GM12878 (cell line): ENCODE results near the gene ANKRD33. TPM values are rescaled to one million over a fixed set of nuclear protein-coding genes. Genes with fewer than 3 reads are reported as not detected.

Experiments used
- ATAC-seq: fragments of 200-7000 bp; cut with Tn5 transposase; 3 replicates; pipeline ENCODE4 v1.9.1; 2020; ENCODE audit warnings: mild to moderate bottlenecking, moderate library complexity
- BruUV-seq: library from RNA; stranded (reverse); fragments of 400-500 nt; replicated peaks from 2 replicates; lab custom pipeline; 2021; lab: Mats Ljungman, UMichigan
- CTCF ChIA-PET: fragments of 300-600 bp; sonication (Branson Sonifier 250); formaldehyde crosslinking; extraction: SDS; loops from one replicate; lab custom pipeline; 2021; ENCODE audit warnings: inconsistent platforms; lab: Yijun Ruan, JAX
- POLR2A ChIA-PET: fragments of 350-600 bp; formaldehyde crosslinking; extraction: SDS; loops from one replicate; lab custom pipeline; 2021; ENCODE audit warnings: inconsistent platforms; lab: Charles Lee
- RAD21 ChIA-PET: fragments of 300-600 bp; sonication (Branson Sonifier 250); formaldehyde crosslinking; loops from one replicate; lab custom pipeline; 2023; ENCODE audit warnings: antibody characterized with exemption; ENCODE audit not compliant: unreplicated experiment; lab: Charles Lee
- SMC1A ChIA-PET: fragments of 300-600 bp; sonication (Branson Sonifier 250); formaldehyde crosslinking; loops from one replicate; lab custom pipeline; 2023; ENCODE audit not compliant: unreplicated experiment, uncharacterized antibody; lab: Charles Lee
- DNase-seq: peaks from one replicate; pipeline ENCODE4 v3.0.0-alpha.2; 2011; ENCODE audit warnings: low read depth, low spot score
- FAIRE-seq: peaks from 3 replicates; lab custom pipeline; 2011; peaks lifted over from hg19 to GRCh38; lab: Jason Lieb, UNC
- H2AFZ ChIP-seq: 2 replicates; pipeline ENCODE4 v1.6.0; 2011; ENCODE audit warnings: low read depth, low read length, control low read depth; ENCODE audit not compliant: control insufficient read depth
- H3K27ac ChIP-seq: 2 replicates; pipeline ENCODE4 v1.5.1; 2011; ENCODE audit warnings: control low read depth; ENCODE audit not compliant: control insufficient read depth, insufficient read depth
- H3K27me3 ChIP-seq, 2 experiments: replicated peaks in 1 of 2; 2 replicates each; pipeline versions ENCODE4 v1.6.0 to v1.6.1; 2011; ENCODE audit warnings: low read length in 1 of 2; ENCODE audit not compliant: control insufficient read depth in 2 of 2, insufficient read depth in 2 of 2
- H3K36me3 ChIP-seq, 2 experiments: 2 replicates each; pipeline ENCODE4 v1.5.1; 2011; ENCODE audit warnings: low read length in 1 of 2; ENCODE audit not compliant: control insufficient read depth in 2 of 2, insufficient read depth in 2 of 2
- H3K4me1 ChIP-seq: 2 replicates; pipeline ENCODE4 v1.6.1; 2011; ENCODE audit warnings: mild to moderate bottlenecking, low read length, moderate library complexity, mixed read lengths; ENCODE audit not compliant: control insufficient read depth, insufficient read depth
- H3K4me2 ChIP-seq: 2 replicates; pipeline ENCODE4 v1.6.0; 2011; ENCODE audit warnings: control low read depth; ENCODE audit not compliant: control insufficient read depth, insufficient read depth
- H3K4me3 ChIP-seq: fragments of 200-600 bp; sonication (generic); 2 replicates; pipeline ENCODE4 v1.5.1; 2016
- H3K79me2 ChIP-seq: 2 replicates; pipeline ENCODE4 v1.6.0; 2011; ENCODE audit warnings: low read length; ENCODE audit not compliant: control insufficient read depth, insufficient read depth
- H3K9ac ChIP-seq: 2 replicates; pipeline ENCODE4 v1.8.0; 2011; ENCODE audit warnings: low read length, control low read depth, mixed read lengths; ENCODE audit not compliant: control insufficient read depth, insufficient read depth
- H3K9me3 ChIP-seq: replicated peaks from 3 replicates; pipeline ENCODE4 v1.5.1; 2011; ENCODE audit warnings: mild to moderate bottlenecking, low read length; ENCODE audit not compliant: control insufficient read depth, insufficient read depth
- H4K20me1 ChIP-seq: 2 replicates; pipeline ENCODE4 v1.6.0; 2011; ENCODE audit not compliant: control insufficient read depth, insufficient read depth
- ASH2L ChIP-seq: fragments of 300-600, 200-600 bp; sonication (generic); IDR thresholded peaks from 2 replicates; pipeline ENCODE4 v1.6.1; 2017; ENCODE audit warnings: low read depth, mild to moderate bottlenecking, borderline replicate concordance
- BHLHE40 ChIP-seq, 2 experiments: fragments of 450-650 bp in 1 of 2; IDR thresholded peaks; 2 replicates each; pipeline ENCODE4 v1.6.1; 2011 to 2017; ENCODE audit warnings: low read depth in 2 of 2, borderline replicate concordance in 1 of 2, improper control_type of control experiment in 1 of 2, low read length in 1 of 2, mild to moderate bottlenecking in 1 of 2
- CBX5 ChIP-seq: sonication (generic); IDR thresholded peaks from 2 replicates; pipeline ENCODE4 v1.6.1; 2016; ENCODE audit warnings: low read depth, moderate library complexity, mild to moderate bottlenecking, inconsistent platforms
- DPF2 ChIP-seq: fragments of 450-650 bp; IDR thresholded peaks from 2 replicates; pipeline ENCODE4 v1.6.1; 2017; ENCODE audit warnings: mild to moderate bottlenecking
- ETV6 ChIP-seq, 2 experiments: fragments of 450-650 bp in 1 of 2; IDR thresholded peaks in 1 of 2; conservative IDR thresholded peaks in 1 of 2; 2 replicates each; pipeline ENCODE4 v1.6.1; 2014; ENCODE audit warnings: antibody characterized with exemption in 1 of 2, borderline replicate concordance in 1 of 2, low read depth in 1 of 2, mild to moderate bottlenecking in 1 of 2, moderate library complexity in 1 of 2
- HDAC2 ChIP-seq: fragments of 200-600 bp; sonication (generic); IDR thresholded peaks from 2 replicates; pipeline ENCODE4 v1.6.1; 2017
- MTA3 ChIP-seq: IDR thresholded peaks from 2 replicates; pipeline ENCODE4 v1.6.1; 2012; ENCODE audit warnings: low read length, inconsistent platforms, borderline replicate concordance
- SMC3 ChIP-seq: IDR thresholded peaks from 2 replicates; pipeline ENCODE4 v1.6.1; 2011; ENCODE audit warnings: low read length, improper control_type of control experiment, borderline replicate concordance
- SP1 ChIP-seq: IDR thresholded peaks from one replicate; pipeline ENCODE4 v1.6.1; 2011; ENCODE audit warnings: low read depth, low read length
- SREBF2 ChIP-seq: IDR thresholded peaks from 2 replicates; pipeline ENCODE4 v1.6.1; 2012; ENCODE audit warnings: mild to moderate bottlenecking, low read length
- ZNF274 ChIP-seq: IDR thresholded peaks from one replicate; pipeline ENCODE4 v1.8.0; 2011; ENCODE audit not compliant: insufficient read length, insufficient read depth
- WGBS: methylation state at CpG from one replicate; pipeline ENCODE4 v1.1.6; 2016; ENCODE audit warnings: low lambda C conversion rate; ENCODE audit not compliant: insufficient replicate concordance, insufficient coverage; ENCODE audit errors: missing lambda C conversion rate; 5-methylcytosine and 5-hydroxymethylcytosine counted together
- in situ Hi-C: fragments of 300-500 bp; cut with MboI; formaldehyde crosslinking; loops from 9 replicates; pipeline ENCODE4 v1.14.3; 2018; ENCODE audit warnings: mixed read lengths
- intact Hi-C: fragments of 100-400 bp; cut with micrococcal nuclease; formaldehyde crosslinking; loops from one replicate; pipeline ENCODE4 v1.14.2; 2022; ENCODE audit not compliant: unreplicated experiment
- polyA plus RNA-seq, 11 experiments: library from polyadenylated mRNA; depleted of rRNA in 4 of 11; unstranded in 6 of 11; stranded (reverse) in 5 of 11; fragments of >200 nt; fragmentation: Nextera tagmentation in 4 of 11; fragmentation: Illumina TruSeq in 1 of 11; extraction: Ambion mirVana in 4 of 11; extraction: Trizol in 1 of 11; gene quantifications; 1 replicate in 1 of 11; 2 replicates in 10 of 11; pipeline versions ENCODE4 v1.2.1 to v1.2.3, GENCODE V29; 2011 to 2016; ENCODE audit warnings: inconsistent platforms in 2 of 11, missing spikeins in 2 of 11, low read depth in 1 of 11
- total RNA-seq, 4 experiments: library from RNA; depleted of rRNA in 3 of 4; stranded (reverse); fragments of >200 nt in 3 of 4; fragmentation: Illumina TruSeq in 1 of 4; extraction: Trizol in 1 of 4; gene quantifications; 2 replicates each; pipeline versions ENCODE4 v1.2.1 to v1.2.3, GENCODE V29; 2013 to 2021
- TF ChIP-seq, protein P1 (sequence below): fragments of 450-650 bp; IDR thresholded peaks from 2 replicates; pipeline ENCODE4 v1.6.1; 2017; ENCODE audit warnings: low read depth, mild to moderate bottlenecking, moderate library complexity
- TF ChIP-seq, protein P2 (sequence below): fragments of 150-350 bp; IDR thresholded peaks from 2 replicates; pipeline ENCODE4 v1.6.1; 2016; ENCODE audit warnings: low read depth, low read length
- TF ChIP-seq, protein P3 (sequence below), 3 experiments: IDR thresholded peaks in 2 of 3; conservative IDR thresholded peaks in 1 of 3; 2 replicates each; pipeline ENCODE4 v1.5.1; 2011; ENCODE audit warnings: low read depth in 3 of 3, low read length in 3 of 3, mild to moderate bottlenecking in 3 of 3, control low read depth in 2 of 3, moderate library complexity in 2 of 3, inconsistent platforms in 1 of 3, mixed read lengths in 1 of 3; ENCODE audit not compliant: control insufficient read depth in 2 of 3, insufficient read depth in 1 of 3; ENCODE audit errors: extremely low read depth in 1 of 3

Gene ANKRD33
- total and polyA plus RNA-seq, 10 of the 15 experiments (the other 5 are each of a cell fraction or from before 2014, with no cell fraction given): not detected

DNA sequence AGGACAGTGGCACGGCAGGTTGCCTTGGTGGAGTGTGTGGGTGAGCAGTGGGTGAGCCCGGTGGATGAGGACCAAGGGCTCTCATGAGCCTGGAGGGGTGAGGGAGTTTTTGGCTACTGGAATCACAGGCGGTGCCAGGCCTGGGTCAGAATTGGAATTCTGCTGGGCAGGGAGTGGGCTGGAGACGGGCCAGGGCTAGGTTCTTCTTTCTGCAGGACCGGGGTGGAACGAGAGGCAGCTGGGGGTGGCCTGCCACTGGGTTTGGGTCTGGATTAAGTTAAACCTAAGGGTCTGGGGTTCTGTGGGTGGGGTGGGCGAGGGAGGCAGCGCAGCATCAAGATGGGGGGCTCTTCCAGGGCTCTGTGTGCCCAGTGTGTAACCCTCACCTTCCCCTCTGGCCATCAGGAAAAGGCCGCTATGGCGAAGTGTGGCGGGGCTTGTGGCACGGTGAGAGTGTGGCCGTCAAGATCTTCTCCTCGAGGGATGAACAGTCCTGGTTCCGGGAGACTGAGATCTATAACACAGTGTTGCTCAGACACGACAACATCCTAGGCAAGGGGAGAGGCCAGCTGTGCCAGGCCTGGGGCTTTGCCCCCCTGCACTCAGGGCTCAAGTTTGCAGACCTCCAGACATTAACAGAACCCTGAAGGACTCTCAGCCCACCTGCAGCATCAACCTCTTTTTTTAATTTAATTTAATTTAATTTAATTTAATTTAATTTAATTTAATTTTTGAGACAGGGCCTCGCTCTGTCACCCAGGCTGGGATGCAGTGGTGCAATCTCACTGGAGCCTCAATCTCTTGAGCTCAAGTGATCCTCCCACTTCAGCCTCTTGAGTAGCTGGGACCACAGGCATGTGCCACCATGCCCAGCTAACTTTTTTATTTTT, 26.4 kb downstream of the ANKRD33 start (continued):
- TF ChIP-seq HDAC2 (no peak), SMC3 (no peak), ETV6 (conservative IDR thresholded peaks at IDR 0.05 in 1 of 2, IDR thresholded peaks at IDR 0.05 in 1 of 2; ENCODE audit: borderline replicate concordance in 1 of 2, low read depth in 1 of 2) (no peak)

DNA sequence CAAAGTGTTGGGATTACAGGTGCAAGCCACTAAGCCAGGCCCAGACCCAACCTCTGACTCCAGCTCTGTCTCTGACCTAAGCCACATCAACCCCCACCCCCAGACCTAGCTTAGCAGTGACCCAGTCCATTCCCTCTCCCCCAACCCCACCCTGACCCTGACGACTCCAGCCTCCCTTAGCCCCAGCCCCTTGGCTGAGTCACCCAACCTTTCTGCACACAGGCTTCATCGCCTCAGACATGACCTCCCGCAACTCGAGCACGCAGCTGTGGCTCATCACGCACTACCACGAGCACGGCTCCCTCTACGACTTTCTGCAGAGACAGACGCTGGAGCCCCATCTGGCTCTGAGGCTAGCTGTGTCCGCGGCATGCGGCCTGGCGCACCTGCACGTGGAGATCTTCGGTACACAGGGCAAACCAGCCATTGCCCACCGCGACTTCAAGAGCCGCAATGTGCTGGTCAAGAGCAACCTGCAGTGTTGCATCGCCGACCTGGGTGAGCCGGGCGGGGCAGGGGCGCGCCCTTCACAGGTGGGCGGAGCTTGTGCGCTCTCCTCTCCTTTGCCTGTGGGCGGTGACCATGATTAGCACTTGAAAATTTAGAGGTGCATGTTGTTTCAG, 27.2 kb downstream of the ANKRD33 start:
- Histone ChIP-seq H4K20me1 (no peaks in the 10 kb centered on the region), H3K4me1 (peaks cover 14% of the 10 kb centered on the region), H3K9me3 (no peaks in the 10 kb centered on the region), H2AFZ (no peak overlapping the region), H3K36me3 (no peaks in the 10 kb centered on the region), H3K27me3 (peaks cover under 1 to 4% of the 10 kb centered on the region in 2 experiments; a peak in 3 of 4 replicates), H3K4me3 (no peak overlapping the region), H3K27ac (no peak overlapping the region), H3K9ac (no peak overlapping the region), H3K79me2 (no peaks in the 10 kb centered on the region), H3K4me2 (no peak overlapping the region)
- DNase-seq: no peak
- CTCF ChIA-PET: interaction anchor here (1.3 kb wide), 1 partner anchor 66 kb away, joined by 3 read pairs; no protein-coding TSS in a partner anchor
- no TSS peak for BruUV-seq
- in situ Hi-C loops: no loop called here
- no peak for FAIRE-seq
- POLR2A ChIA-PET: no interaction called here
- no peak for ATAC-seq
- SMC1A ChIA-PET: interaction anchor here (1.2 kb wide), 1 partner anchor 62 kb away, joined by 3 read pairs; no protein-coding TSS in a partner anchor
- WGBS: 81% methylated on average over 27 of the region's 28 CpGs
- intact Hi-C loops: no loop called here
- RAD21 ChIA-PET: no interaction called here
- TF ChIP-seq SREBF2 (no peak), MTA3 (no peak), ASH2L (no peak), DPF2 (no peak), ZNF274 (no peak), CBX5 (no peak), SP1 (no peak), BHLHE40 (IDR thresholded peaks at IDR 0.05; ENCODE audit: borderline replicate concordance in 1 of 2, low read depth in 2 of 2, low read length in 1 of 2) (no peak)
- TF ChIP-seq, protein P1, sequence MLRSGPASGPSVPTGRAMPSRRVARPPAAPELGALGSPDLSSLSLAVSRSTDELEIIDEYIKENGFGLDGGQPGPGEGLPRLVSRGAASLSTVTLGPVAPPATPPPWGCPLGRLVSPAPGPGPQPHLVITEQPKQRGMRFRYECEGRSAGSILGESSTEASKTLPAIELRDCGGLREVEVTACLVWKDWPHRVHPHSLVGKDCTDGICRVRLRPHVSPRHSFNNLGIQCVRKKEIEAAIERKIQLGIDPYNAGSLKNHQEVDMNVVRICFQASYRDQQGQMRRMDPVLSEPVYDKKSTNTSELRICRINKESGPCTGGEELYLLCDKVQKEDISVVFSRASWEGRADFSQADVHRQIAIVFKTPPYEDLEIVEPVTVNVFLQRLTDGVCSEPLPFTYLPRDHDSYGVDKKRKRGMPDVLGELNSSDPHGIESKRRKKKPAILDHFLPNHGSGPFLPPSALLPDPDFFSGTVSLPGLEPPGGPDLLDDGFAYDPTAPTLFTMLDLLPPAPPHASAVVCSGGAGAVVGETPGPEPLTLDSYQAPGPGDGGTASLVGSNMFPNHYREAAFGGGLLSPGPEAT: no peak
- TF ChIP-seq, protein P2, sequence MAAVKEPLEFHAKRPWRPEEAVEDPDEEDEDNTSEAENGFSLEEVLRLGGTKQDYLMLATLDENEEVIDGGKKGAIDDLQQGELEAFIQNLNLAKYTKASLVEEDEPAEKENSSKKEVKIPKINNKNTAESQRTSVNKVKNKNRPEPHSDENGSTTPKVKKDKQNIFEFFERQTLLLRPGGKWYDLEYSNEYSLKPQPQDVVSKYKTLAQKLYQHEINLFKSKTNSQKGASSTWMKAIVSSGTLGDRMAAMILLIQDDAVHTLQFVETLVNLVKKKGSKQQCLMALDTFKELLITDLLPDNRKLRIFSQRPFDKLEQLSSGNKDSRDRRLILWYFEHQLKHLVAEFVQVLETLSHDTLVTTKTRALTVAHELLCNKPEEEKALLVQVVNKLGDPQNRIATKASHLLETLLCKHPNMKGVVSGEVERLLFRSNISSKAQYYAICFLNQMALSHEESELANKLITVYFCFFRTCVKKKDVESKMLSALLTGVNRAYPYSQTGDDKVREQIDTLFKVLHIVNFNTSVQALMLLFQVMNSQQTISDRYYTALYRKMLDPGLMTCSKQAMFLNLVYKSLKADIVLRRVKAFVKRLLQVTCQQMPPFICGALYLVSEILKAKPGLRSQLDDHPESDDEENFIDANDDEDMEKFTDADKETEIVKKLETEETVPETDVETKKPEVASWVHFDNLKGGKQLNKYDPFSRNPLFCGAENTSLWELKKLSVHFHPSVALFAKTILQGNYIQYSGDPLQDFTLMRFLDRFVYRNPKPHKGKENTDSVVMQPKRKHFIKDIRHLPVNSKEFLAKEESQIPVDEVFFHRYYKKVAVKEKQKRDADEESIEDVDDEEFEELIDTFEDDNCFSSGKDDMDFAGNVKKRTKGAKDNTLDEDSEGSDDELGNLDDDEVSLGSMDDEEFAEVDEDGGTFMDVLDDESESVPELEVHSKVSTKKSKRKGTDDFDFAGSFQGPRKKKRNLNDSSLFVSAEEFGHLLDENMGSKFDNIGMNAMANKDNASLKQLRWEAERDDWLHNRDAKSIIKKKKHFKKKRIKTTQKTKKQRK: no peak
- TF ChIP-seq, protein P3, sequence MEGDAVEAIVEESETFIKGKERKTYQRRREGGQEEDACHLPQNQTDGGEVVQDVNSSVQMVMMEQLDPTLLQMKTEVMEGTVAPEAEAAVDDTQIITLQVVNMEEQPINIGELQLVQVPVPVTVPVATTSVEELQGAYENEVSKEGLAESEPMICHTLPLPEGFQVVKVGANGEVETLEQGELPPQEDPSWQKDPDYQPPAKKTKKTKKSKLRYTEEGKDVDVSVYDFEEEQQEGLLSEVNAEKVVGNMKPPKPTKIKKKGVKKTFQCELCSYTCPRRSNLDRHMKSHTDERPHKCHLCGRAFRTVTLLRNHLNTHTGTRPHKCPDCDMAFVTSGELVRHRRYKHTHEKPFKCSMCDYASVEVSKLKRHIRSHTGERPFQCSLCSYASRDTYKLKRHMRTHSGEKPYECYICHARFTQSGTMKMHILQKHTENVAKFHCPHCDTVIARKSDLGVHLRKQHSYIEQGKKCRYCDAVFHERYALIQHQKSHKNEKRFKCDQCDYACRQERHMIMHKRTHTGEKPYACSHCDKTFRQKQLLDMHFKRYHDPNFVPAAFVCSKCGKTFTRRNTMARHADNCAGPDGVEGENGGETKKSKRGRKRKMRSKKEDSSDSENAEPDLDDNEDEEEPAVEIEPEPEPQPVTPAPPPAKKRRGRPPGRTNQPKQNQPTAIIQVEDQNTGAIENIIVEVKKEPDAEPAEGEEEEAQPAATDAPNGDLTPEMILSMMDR (IDR thresholded peaks at IDR 0.05 in 2 of 3, conservative IDR thresholded peaks at IDR 0.05 in 1 of 3; ENCODE audit: control insufficient read depth in 2 of 3, extremely low read depth in 1 of 3, insufficient read depth in 1 of 3, low read depth in 3 of 3, low read length in 3 of 3): no peak
